ENCODE data around the gene SNAI3. TPM values are rescaled to one million over a fixed set of nuclear protein-coding genes. Genes with fewer than 3 reads are reported as not detected.

The SNAI3 gene
- total RNA-seq, 1 donor from 2014 or later: 0.28 TPM

GRCh38 chr16:88665148-88665547, 21.2 kb downstream of the SNAI3 start:
- no peak for ATAC-seq

GRCh38 chr16:88662843-88663606, 23.3 kb downstream of the SNAI3 start, which contains the start of gene MVD:
MVD (minus strand) TSS chr16:88663091; CDS start chr16:88663080, 11 bp downstream.
- ATAC-seq: peak; percentile 99

GRCh38 chr16:88662222-88662842, 24.0 kb downstream of the SNAI3 start:
- no peak for ATAC-seq

- ATAC-seq: no peak
These were observed 24.8 kb downstream of the SNAI3 start for GRCh38 chr16:88661468-88661867.

GRCh38 chr16:88659160-88659559, 27.1 kb downstream of the SNAI3 start:
- ATAC-seq: no peak

GRCh38 chr16:88658714-88659113, 27.6 kb downstream of the SNAI3 start:
- ATAC-seq: no peak

GRCh38 chr16:88657371-88657770, 28.9 kb downstream of the SNAI3 start:
- no peak for ATAC-seq

- ATAC-seq: no peak
These were observed 29.9 kb downstream of the SNAI3 start for GRCh38 chr16:88656291-88656980.

- ATAC-seq: no peak
These were observed 30.5 kb downstream of the SNAI3 start for GRCh38 chr16:88655733-88656281.

GRCh38 chr16:88655053-88655732, 31.1 kb downstream of the SNAI3 start:
- no peak for ATAC-seq

- ATAC-seq: no peak
These were observed 31.8 kb downstream of the SNAI3 start for GRCh38 chr16:88654363-88655052.

GRCh38 chr16:88653596-88654362, 32.5 kb downstream of the SNAI3 start:
- ATAC-seq: no peak

GRCh38 chr16:88653101-88653500, 33.2 kb downstream of the SNAI3 start:
- ATAC-seq: no peak

GRCh38 chr16:88652762-88653063, 33.6 kb downstream of the SNAI3 start:
- no peak for ATAC-seq

GRCh38 chr16:88651989-88652761, 34.1 kb downstream of the SNAI3 start:
- no peak for ATAC-seq

GRCh38 chr16:88651276-88651988, 34.9 kb downstream of the SNAI3 start:
- peak; percentile 65 for ATAC-seq

GRCh38 chr16:88650749-88651275, 35.5 kb downstream of the SNAI3 start, which contains the start of gene CYBA:
CYBA (minus strand) TSS chr16:88651053; CDS start chr16:88651013, 40 bp downstream.
- peak; percentile 84 for ATAC-seq

GRCh38 chr16:88649924-88650748, 36.2 kb downstream of the SNAI3 start:
- ATAC-seq: peak; percentile 11

Measured in esophagus mucosa (tissue), 1 donor.